NCI-H1417 treated with DMSO at 0.1 percent for 48 hours (cell line): ENCODE data around the gene PHF12.

Experiments
- DNase-seq: peaks from one replicate; lab custom pipeline; 2025; lab: John Stamatoyannopoulos, UW

Gene PHF12

GRCh38 chr17:28858801-28859355 lies 92.4 kb downstream of the PHF12 start:
- DNase-seq = no peak

GRCh38 chr17:28857905-28858800 lies 93.2 kb downstream of the PHF12 start:
- DNase-seq = no peak

- no peak for DNase-seq
These were observed 95.2 kb downstream of the PHF12 start for GRCh38 chr17:28856028-28856574.

DNA sequence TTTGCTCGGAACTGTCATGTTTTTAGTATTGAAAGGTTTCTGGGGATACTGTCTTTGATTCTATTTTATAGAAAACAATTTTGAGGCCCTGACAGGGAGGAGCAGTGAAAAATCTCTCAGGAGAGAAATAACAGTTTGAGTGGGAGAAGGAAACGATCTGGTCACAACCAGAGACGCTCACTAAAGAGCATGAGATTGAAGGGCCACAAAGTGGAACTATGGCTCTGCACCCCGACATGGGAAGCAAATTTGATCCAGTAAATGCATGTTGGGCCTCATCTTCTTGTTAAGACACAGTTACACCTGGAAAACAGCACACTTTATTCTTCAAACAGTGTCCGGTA lies 96.0 kb downstream of the PHF12 start:
- DNase-seq = no peak
